Calu3 (cell line): ENCODE measurements around the gene MRPS10. TPM values are rescaled to one million over a fixed set of nuclear protein-coding genes. Genes with fewer than 3 reads are reported as not detected.
"Not testable (repeated sequence)": the region's sequence is repeated elsewhere in the genome, so short reads cannot be mapped to it uniquely, and the experiment has no call there.

Experiments used
- BruUV-seq: library from RNA; stranded (reverse); fragments of 400-500 nt; replicated peaks from 2 replicates; lab custom pipeline; 2021; lab: Mats Ljungman, UMichigan
- CTCF ChIA-PET: fragments of 300-600 bp; sonication (Branson Sonifier 250); formaldehyde crosslinking; loops from one replicate; lab custom pipeline; 2022; ENCODE audit warnings: antibody characterized with exemption; lab: Charles Lee
- DNase-seq: peaks from one replicate; pipeline ENCODE4 v3.0.0; 2022
- H3K27ac Mint-ChIP-seq: one replicate; pipeline ENCODE4 v1.8.0; 2022; ENCODE audit warnings: mixed read lengths; ENCODE audit not compliant: unreplicated experiment
- H3K27me3 Mint-ChIP-seq: one replicate; pipeline ENCODE4 v1.8.0; 2022; ENCODE audit warnings: mixed read lengths; ENCODE audit not compliant: unreplicated experiment
- H3K36me3 Mint-ChIP-seq: one replicate; pipeline ENCODE4 v1.8.0; 2022; ENCODE audit warnings: mild to moderate bottlenecking, moderate library complexity, mixed read lengths; ENCODE audit not compliant: insufficient read depth, unreplicated experiment
- H3K4me1 Mint-ChIP-seq: one replicate; pipeline ENCODE4 v1.8.0; 2022; ENCODE audit warnings: mild to moderate bottlenecking, low read depth, mixed read lengths; ENCODE audit not compliant: unreplicated experiment
- H3K4me3 Mint-ChIP-seq: one replicate; pipeline ENCODE4 v1.8.0; 2022; ENCODE audit warnings: mild to moderate bottlenecking, low read depth, moderate library complexity, mixed read lengths; ENCODE audit not compliant: unreplicated experiment
- H3K9me3 Mint-ChIP-seq: one replicate; pipeline ENCODE4 v1.8.0; 2022; ENCODE audit warnings: low read depth, mixed read lengths; ENCODE audit not compliant: unreplicated experiment
- intact Hi-C: fragments of 100-400 bp; cut with micrococcal nuclease; formaldehyde crosslinking; loops from one replicate; pipeline ENCODE4 v1.10.0; 2022; ENCODE audit not compliant: unreplicated experiment
- total RNA-seq: library from RNA; stranded (reverse); gene quantifications from 2 replicates; pipeline ENCODE4 v1.2.3, GENCODE V29; 2022
- TF ChIP-seq, protein P1 (sequence below): fragments of 200-600 bp; IDR thresholded peaks from one replicate; pipeline ENCODE4 v1.8.0; 2022; ENCODE audit warnings: antibody characterized with exemption; ENCODE audit not compliant: unreplicated experiment

Gene MRPS10
- total RNA-seq, 1 experiment from 2014 or later: 50.0 TPM

GRCh38 chr6:42195415-42195814 lies 22.2 kb downstream of the MRPS10 start:
- H3K4me1 Mint-ChIP-seq: peaks cover 26% of the 10 kb centered on the region
- no peak for DNase-seq
- BruUV-seq: no TSS peak
- intact Hi-C loops: no loop called here
- CTCF ChIA-PET: no interaction called here
- peaks cover 5% of the 10 kb centered on the region for H3K36me3 Mint-ChIP-seq
- H3K9me3 Mint-ChIP-seq: peaks cover 4% of the 10 kb centered on the region
- H3K27me3 Mint-ChIP-seq: no peaks in the 10 kb centered on the region
- H3K27ac Mint-ChIP-seq: no peak overlapping the region
- no peak overlapping the region for H3K4me3 Mint-ChIP-seq
- TF ChIP-seq, protein P1, sequence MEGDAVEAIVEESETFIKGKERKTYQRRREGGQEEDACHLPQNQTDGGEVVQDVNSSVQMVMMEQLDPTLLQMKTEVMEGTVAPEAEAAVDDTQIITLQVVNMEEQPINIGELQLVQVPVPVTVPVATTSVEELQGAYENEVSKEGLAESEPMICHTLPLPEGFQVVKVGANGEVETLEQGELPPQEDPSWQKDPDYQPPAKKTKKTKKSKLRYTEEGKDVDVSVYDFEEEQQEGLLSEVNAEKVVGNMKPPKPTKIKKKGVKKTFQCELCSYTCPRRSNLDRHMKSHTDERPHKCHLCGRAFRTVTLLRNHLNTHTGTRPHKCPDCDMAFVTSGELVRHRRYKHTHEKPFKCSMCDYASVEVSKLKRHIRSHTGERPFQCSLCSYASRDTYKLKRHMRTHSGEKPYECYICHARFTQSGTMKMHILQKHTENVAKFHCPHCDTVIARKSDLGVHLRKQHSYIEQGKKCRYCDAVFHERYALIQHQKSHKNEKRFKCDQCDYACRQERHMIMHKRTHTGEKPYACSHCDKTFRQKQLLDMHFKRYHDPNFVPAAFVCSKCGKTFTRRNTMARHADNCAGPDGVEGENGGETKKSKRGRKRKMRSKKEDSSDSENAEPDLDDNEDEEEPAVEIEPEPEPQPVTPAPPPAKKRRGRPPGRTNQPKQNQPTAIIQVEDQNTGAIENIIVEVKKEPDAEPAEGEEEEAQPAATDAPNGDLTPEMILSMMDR: no peak

DNA sequence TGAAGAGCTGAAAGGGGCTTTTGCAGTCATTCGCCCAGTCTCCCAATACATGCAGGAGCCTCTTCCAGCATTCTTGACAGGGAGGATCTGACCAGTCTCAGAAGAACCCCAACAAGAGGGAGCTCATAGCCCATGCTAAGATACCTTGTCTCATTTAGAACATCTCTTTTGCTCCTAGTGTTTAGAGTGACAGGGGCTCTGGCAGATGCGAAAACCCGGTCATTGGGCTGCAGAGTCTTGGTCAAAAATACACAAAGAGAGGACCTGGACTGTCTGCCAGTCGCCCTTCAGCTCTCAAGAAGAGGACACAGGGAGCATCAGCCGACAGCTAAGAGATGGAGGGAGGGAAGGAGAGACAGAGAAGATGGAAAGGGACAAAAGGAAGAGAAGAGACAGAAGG lies 23.6 kb downstream of the MRPS10 start:
- CTCF ChIA-PET: interaction anchor here (0.5 to 1.5 kb wide), 5 partner anchors 95 to 354 kb away, joined by 3 to 4 read pairs (median 3); no protein-coding TSS in a partner anchor
- BruUV-seq: no TSS peak
- intact Hi-C loops: no loop called here
- Mint-ChIP-seq H3K4me1 (peaks cover 17% of the 10 kb centered on the region), H3K4me3 (no peak overlapping the region), H3K36me3 (no peaks in the 10 kb centered on the region), H3K27me3 (no peaks in the 10 kb centered on the region), H3K9me3 (no peaks in the 10 kb centered on the region), H3K27ac (no peak overlapping the region)
- DNase-seq: no peak
- TF ChIP-seq, protein P1: no peak

GRCh38 chr6:42193491-42193894 lies 24.2 kb downstream of the MRPS10 start:
- H3K9me3 Mint-ChIP-seq: no peaks in the 10 kb centered on the region
- TF ChIP-seq, protein P1: no peak
- intact Hi-C loops: no loop called here
- no peak overlapping the region for H3K4me3 Mint-ChIP-seq
- no peaks in the 10 kb centered on the region for H3K36me3 Mint-ChIP-seq
- no peak overlapping the region for H3K27ac Mint-ChIP-seq
- CTCF ChIA-PET: interaction anchor here (0.5 to 1.5 kb wide), 5 partner anchors 40 to 355 kb away, joined by 3 to 4 read pairs (median 3); no protein-coding TSS in a partner anchor
- H3K4me1 Mint-ChIP-seq: peaks cover 17% of the 10 kb centered on the region
- no peaks in the 10 kb centered on the region for H3K27me3 Mint-ChIP-seq
- DNase-seq: peak; percentile 46
- no TSS peak for BruUV-seq

DNA sequence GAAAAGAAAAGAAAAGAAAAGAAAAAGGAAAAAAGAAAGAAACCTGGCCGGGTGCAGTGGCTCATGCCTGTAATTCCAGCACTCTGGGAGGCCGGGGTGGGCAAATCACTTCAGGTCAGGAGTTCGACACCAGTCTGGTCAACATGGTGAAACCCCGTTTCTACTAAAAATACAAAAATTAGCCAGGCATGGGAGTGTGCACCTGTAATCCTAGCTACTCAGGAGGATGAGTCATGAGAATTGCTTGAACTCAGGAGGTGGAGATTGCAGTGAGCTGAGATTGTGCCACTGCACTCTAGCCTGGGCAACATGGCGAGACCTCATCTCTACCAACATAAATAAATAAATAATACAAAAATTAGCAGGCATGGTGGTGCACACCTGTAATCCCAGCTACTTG lies 25.3 kb downstream of the MRPS10 start:
- H3K36me3 Mint-ChIP-seq, H3K9me3 Mint-ChIP-seq, BruUV-seq, H3K27ac Mint-ChIP-seq, H3K27me3 Mint-ChIP-seq, H3K4me3 Mint-ChIP-seq, intact Hi-C loops: not testable (repeated sequence)
- peak; percentile 20 for DNase-seq
- CTCF ChIA-PET: interaction anchor here (0.6 to 0.9 kb wide), 4 partner anchors 17 to 321 kb away, joined by 3 to 5 read pairs (median 4); no protein-coding TSS in a partner anchor
- H3K4me1 Mint-ChIP-seq: peaks cover 17% of the 10 kb centered on the region

- no peak for DNase-seq
- Mint-ChIP-seq H3K9me3 (no peaks in the 10 kb centered on the region), H3K36me3 (no peaks in the 10 kb centered on the region), H3K4me1 (peaks cover 17% of the 10 kb centered on the region), H3K27ac (no peak overlapping the region), H3K4me3 (no peak overlapping the region), H3K27me3 (no peaks in the 10 kb centered on the region)
- intact Hi-C loops: no loop called here
- CTCF ChIA-PET: interaction anchor here (0.7 to 1.2 kb wide), 2 partner anchors 51 to 160 kb away, joined by 3 to 4 read pairs; no protein-coding TSS in a partner anchor
- TF ChIP-seq, protein P1: no peak
- no TSS peak for BruUV-seq
These were observed 27.0 kb downstream of the MRPS10 start for GRCh38 chr6:42190554-42191183.
